ENCODE measurements around the gene RGS7.
"Not testable (repeated sequence)": the region's sequence is repeated elsewhere in the genome, so short reads cannot be mapped to it uniquely, and the experiment has no call there.

Gene RGS7

DNA sequence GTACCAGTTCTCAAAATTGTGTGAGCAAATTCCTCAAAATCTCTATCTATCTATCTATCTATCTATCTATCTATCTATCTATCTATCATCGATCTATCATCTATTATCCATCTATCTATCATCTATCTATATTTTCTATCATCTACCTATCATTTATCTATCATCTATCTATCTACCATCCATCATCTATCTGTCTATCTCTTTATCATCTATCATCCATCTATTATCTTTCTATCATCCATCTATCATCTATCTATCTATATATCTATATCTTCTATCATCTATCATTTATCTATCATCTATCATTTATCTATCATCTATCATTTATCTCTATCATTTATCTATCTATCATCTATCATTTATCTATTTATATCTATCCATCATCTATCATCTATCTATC lies 380.3 kb downstream of the RGS7 start:
- no peak for DNase-seq (ENCODE audit: low read depth)
- Histone ChIP-seq H3K9me3 (ENCODE audit: control insufficient read depth, low read length) (no peaks in the 10 kb centered on the region), H3K9ac (ENCODE audit: low read length) (no peak overlapping the region), H3K4me3 (ENCODE audit: low read length) (no peak overlapping the region), H3K27me3 (replicated peaks; ENCODE audit: control insufficient read depth, insufficient read depth, low read length) (no peaks in the 10 kb centered on the region), H3K36me3 (ENCODE audit: control insufficient read depth, insufficient read depth, low read length, severe bottlenecking) (no peaks in the 10 kb centered on the region), H3K4me1 (ENCODE audit: control insufficient read depth, insufficient read depth, low read length) (no peaks in the 10 kb centered on the region)

DNA sequence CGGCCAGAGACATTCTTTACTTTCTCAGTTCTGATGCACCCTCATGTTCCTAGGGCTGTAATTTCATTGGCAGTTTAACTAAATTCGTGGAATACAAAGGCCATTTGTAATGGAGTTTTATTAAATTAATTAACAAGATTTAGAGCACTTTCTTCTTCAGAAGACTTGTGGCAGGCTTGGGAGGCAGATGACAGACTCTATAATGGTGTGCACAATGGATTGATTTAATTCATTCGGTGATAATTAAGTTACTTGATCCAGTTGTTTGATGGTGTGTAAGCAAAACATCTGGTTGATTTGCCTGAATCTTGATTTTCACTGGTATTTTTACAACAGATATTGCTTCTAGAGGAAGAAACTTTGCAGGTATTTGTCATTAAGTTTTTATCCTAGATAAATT lies 383.1 kb downstream of the RGS7 start:
- DNase-seq (ENCODE audit: low read depth), result no peak
- no peaks in the 10 kb centered on the region for H3K27me3 ChIP-seq (replicated peaks; ENCODE audit: control insufficient read depth, insufficient read depth, low read length)
- no peak overlapping the region for H3K9ac ChIP-seq (ENCODE audit: low read length)
- no peaks in the 10 kb centered on the region for H3K4me1 ChIP-seq (ENCODE audit: control insufficient read depth, insufficient read depth, low read length)
- H3K4me3 ChIP-seq (ENCODE audit: low read length), result no peak overlapping the region
- H3K36me3 ChIP-seq (ENCODE audit: control insufficient read depth, insufficient read depth, low read length, severe bottlenecking), result no peaks in the 10 kb centered on the region
- H3K9me3 ChIP-seq (ENCODE audit: control insufficient read depth, low read length), result no peaks in the 10 kb centered on the region

DNA sequence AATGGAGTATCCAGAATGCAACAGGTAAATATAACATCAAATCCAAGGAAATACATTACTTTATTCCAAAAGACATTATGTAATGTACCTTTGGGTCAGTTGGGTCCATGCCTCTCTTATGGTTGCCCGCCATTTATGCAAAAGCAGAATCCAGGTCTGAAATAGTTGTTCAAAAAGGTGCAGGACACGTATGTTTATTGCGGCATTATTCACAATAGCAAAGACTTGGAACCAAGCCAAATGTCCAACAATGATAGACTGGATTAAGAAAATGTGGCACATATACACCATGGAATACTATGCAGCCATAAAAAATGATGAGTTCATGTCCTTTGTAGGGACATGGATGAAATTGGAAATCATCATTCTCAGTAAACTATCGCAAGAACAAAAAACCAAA lies 384.9 kb downstream of the RGS7 start:
- H3K4me1 ChIP-seq (ENCODE audit: control insufficient read depth, insufficient read depth, low read length); DNase-seq (ENCODE audit: low read depth): not testable (repeated sequence)

DNA sequence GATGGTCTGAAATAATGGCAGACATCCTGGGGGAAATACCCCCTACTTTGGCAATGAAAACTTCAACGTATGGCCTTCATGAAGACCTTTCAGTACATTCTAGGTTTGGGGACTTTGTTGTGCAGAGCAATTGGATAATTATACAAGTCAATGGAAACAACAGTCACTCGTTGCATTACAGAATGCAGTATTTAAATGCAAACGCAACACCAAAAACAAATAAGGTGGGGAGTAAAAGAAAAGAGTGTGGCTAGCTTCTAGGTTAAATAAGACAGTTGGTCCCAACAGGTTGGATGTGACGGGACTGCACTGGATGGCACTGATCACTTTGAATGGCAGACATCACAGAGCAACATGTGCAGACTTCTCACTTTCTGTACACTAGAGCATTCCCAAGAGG lies 386.8 kb downstream of the RGS7 start:
- Histone ChIP-seq H3K4me1 (ENCODE audit: control insufficient read depth, insufficient read depth, low read length) (peaks cover 3% of the 10 kb centered on the region), H3K36me3 (ENCODE audit: control insufficient read depth, insufficient read depth, low read length, severe bottlenecking) (no peaks in the 10 kb centered on the region), H3K9ac (ENCODE audit: low read length) (no peak overlapping the region), H3K4me3 (ENCODE audit: low read length) (no peak overlapping the region), H3K9me3 (ENCODE audit: control insufficient read depth, low read length) (no peaks in the 10 kb centered on the region), H3K27me3 (replicated peaks; ENCODE audit: control insufficient read depth, insufficient read depth, low read length) (peaks cover 7% of the 10 kb centered on the region)
- no peak for DNase-seq (ENCODE audit: low read depth)

More for the DNA sequence above, 384.9 kb downstream of the RGS7 start:
- not testable (repeated sequence) for H3K9ac ChIP-seq (ENCODE audit: low read length); H3K4me3 ChIP-seq (ENCODE audit: low read length); H3K36me3 ChIP-seq (ENCODE audit: control insufficient read depth, insufficient read depth, low read length, severe bottlenecking); H3K27me3 ChIP-seq (replicated peaks; ENCODE audit: control insufficient read depth, insufficient read depth, low read length); H3K9me3 ChIP-seq (ENCODE audit: control insufficient read depth, low read length)

DNA sequence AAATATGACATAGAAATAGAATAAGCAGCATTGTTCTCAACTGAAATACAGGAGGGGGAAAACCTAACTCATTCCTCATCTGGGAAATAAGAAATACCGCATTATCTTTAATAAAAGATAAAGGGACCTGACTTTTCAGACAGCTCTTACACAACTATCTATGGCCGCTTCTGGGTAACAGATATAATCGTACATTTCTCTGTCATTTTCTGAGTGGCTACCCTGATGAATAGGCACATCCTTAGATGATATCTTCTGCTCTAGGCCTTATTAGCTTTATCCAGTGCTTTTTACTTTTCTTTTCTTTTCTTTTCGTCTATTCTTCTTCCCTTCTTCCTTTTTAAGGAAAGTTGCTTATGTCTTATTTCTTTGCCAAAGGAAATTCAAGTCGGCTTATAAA lies 388.1 kb downstream of the RGS7 start:
- no peak for DNase-seq (ENCODE audit: low read depth)
- Histone ChIP-seq H3K27me3 (replicated peaks; ENCODE audit: control insufficient read depth, insufficient read depth, low read length) (peaks cover 9% of the 10 kb centered on the region), H3K9me3 (ENCODE audit: control insufficient read depth, low read length) (no peaks in the 10 kb centered on the region), H3K9ac (ENCODE audit: low read length) (no peak overlapping the region), H3K4me1 (ENCODE audit: control insufficient read depth, insufficient read depth, low read length) (peaks cover 3% of the 10 kb centered on the region), H3K4me3 (ENCODE audit: low read length) (no peak overlapping the region), H3K36me3 (ENCODE audit: control insufficient read depth, insufficient read depth, low read length, severe bottlenecking) (no peaks in the 10 kb centered on the region)

DNA sequence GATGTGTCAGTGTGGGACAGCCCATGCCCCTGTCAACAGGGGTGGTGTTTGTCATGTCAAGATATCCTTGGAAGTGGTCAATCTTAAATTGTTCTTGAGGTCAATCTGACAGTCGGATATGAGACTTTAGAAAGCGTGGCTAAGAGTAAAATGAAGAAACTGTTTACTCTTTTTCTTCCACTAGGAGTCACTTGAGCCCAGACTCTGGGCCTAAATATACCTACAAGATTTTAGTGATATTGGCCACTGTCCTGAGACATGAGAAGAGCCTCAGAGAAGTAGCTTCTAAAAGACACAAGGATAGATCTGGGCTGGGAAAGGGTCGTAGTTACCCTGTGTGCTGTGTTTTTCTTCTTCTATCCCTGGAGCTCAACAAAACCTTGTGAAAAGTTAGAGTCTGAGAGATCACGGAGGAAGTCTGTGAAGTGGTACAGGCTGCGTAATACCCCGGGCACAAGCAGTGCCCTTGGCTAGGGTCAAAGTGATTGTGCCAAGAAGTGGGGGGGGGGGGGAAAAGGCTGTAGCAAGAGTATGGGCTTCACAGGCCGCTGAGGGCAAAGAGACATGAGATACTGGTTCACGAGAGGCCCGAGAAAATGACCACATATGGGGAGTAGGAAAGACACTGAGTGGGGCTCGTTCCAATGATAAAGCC lies 389.8 kb downstream of the RGS7 start:
- H3K4me3 ChIP-seq (ENCODE audit: low read length), result no peak overlapping the region
- H3K9me3 ChIP-seq (ENCODE audit: control insufficient read depth, low read length), result no peaks in the 10 kb centered on the region
- no peak overlapping the region for H3K9ac ChIP-seq (ENCODE audit: low read length)
- peaks cover 17% of the 10 kb centered on the region for H3K27me3 ChIP-seq (replicated peaks; ENCODE audit: control insufficient read depth, insufficient read depth, low read length)
- peak; percentile 51 for DNase-seq (ENCODE audit: low read depth)
- no peaks in the 10 kb centered on the region for H3K36me3 ChIP-seq (ENCODE audit: control insufficient read depth, insufficient read depth, low read length, severe bottlenecking)
- H3K4me1 ChIP-seq (ENCODE audit: control insufficient read depth, insufficient read depth, low read length), result peaks cover 3% of the 10 kb centered on the region

DNA sequence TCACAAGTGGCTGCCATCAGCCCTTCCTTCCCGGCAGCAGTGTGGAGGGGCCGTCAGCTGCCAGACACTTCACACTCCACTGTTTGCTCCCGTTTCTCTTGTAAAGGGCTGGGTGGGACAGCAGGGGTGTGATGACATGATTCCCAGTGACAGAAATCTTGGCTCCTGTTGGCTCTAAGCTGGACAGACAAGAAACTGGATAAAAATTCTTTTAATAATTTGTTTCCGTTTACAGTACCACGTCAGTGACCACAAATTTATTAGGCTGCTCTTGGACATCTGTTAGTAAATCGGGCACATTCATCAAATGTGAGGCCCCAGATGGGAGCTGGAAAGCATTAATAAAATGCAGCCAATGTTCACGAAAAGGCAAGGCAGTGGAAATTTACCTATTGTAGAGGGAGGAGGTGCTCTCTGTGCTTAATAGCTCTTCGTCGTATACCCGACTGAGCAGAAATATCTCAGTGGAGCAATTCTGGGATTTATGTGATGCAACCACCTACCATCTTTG lies 391.4 kb downstream of the RGS7 start:
- no peaks in the 10 kb centered on the region for H3K9me3 ChIP-seq (ENCODE audit: control insufficient read depth, low read length)
- no peak for DNase-seq (ENCODE audit: low read depth)

DNA sequence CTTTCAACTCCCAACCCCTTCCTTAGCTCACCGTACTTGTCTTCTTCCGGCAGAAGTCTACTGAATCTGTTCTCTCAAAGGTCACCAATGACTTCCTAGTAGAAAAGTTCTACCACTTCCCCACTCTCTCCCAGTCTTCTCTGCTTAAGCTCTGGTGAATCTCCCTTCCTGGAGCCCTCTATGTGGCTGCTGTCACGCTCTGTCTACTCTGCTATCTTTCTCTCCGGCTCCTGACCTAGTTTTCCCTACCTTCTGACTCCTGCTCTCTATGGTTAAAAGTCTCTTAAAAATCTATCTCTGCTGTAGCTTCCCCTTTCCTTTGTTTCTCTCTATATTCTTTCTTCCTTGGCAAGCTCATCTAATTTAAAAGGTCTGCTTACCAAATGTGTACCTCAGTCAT lies 394.9 kb downstream of the RGS7 start:
- no peaks in the 10 kb centered on the region for H3K9me3 ChIP-seq (ENCODE audit: control insufficient read depth, low read length)
- no peak overlapping the region for H3K9ac ChIP-seq (ENCODE audit: low read length)
- H3K36me3 ChIP-seq (ENCODE audit: control insufficient read depth, insufficient read depth, low read length, severe bottlenecking), result no peaks in the 10 kb centered on the region
- H3K27me3 ChIP-seq (replicated peaks; ENCODE audit: control insufficient read depth, insufficient read depth, low read length), result peaks cover 26% of the 10 kb centered on the region
- no peak for DNase-seq (ENCODE audit: low read depth)
- peaks cover 3% of the 10 kb centered on the region for H3K4me1 ChIP-seq (ENCODE audit: control insufficient read depth, insufficient read depth, low read length)
- H3K4me3 ChIP-seq (ENCODE audit: low read length), result no peak overlapping the region

More for the DNA sequence above, 391.4 kb downstream of the RGS7 start:
- peaks cover 26% of the 10 kb centered on the region for H3K27me3 ChIP-seq (replicated peaks; ENCODE audit: control insufficient read depth, insufficient read depth, low read length)
- no peaks in the 10 kb centered on the region for H3K36me3 ChIP-seq (ENCODE audit: control insufficient read depth, insufficient read depth, low read length, severe bottlenecking)
- no peak overlapping the region for H3K9ac ChIP-seq (ENCODE audit: low read length)
- no peak overlapping the region for H3K4me3 ChIP-seq (ENCODE audit: low read length)
- peaks cover 3% of the 10 kb centered on the region for H3K4me1 ChIP-seq (ENCODE audit: control insufficient read depth, insufficient read depth, low read length)

DNA sequence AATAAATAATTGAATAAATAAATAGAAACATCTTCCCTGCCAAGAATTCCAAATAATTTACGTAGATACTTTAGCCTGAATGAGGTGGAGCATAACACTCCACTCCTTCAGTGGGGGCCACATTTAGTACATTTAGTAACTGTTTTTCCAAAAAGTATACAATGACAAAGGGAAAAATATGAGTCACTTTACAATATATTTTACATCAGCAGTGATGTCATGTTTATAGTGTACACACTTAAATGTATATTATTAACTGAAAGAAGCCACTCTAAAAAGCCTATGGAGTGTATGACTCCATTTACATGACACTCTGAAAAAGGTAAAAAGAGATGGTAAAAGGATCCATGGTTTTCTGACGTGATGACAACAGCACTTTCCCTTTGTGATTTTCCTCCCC lies 400.6 kb downstream of the RGS7 start:
- H3K36me3 ChIP-seq (ENCODE audit: control insufficient read depth, insufficient read depth, low read length, severe bottlenecking), result no peaks in the 10 kb centered on the region
- no peak overlapping the region for H3K9ac ChIP-seq (ENCODE audit: low read length)
- no peak for DNase-seq (ENCODE audit: low read depth)
- H3K4me3 ChIP-seq (ENCODE audit: low read length), result no peak overlapping the region
- no peaks in the 10 kb centered on the region for H3K9me3 ChIP-seq (ENCODE audit: control insufficient read depth, low read length)
- peaks cover under 1% of the 10 kb centered on the region for H3K27me3 ChIP-seq (replicated peaks; ENCODE audit: control insufficient read depth, insufficient read depth, low read length)
- no peaks in the 10 kb centered on the region for H3K4me1 ChIP-seq (ENCODE audit: control insufficient read depth, insufficient read depth, low read length)

DNA sequence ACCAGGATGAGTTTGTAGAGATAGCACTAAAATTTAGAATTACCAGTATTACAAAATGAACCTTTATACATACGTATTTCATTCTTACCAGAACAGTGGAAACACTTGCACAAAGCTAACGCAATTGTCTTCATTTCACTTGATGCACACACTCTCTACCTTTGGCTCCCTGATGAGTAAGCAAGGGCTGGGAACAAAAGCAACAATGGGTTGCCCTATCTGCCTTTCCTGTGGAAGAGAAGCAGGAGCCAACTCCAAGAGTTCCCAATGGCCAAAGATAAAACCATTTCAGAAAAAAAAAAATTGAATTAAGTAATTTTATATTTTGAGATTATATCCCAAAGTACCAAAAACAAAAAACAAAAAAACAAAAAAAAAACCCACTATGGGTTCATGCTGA lies 401.0 kb downstream of the RGS7 start:
- DNase-seq (ENCODE audit: low read depth), result no peak
- H3K36me3 ChIP-seq (ENCODE audit: control insufficient read depth, insufficient read depth, low read length, severe bottlenecking), result no peaks in the 10 kb centered on the region
- no peak overlapping the region for H3K9ac ChIP-seq (ENCODE audit: low read length)
- no peak overlapping the region for H3K4me3 ChIP-seq (ENCODE audit: low read length)
- no peaks in the 10 kb centered on the region for H3K9me3 ChIP-seq (ENCODE audit: control insufficient read depth, low read length)
- H3K4me1 ChIP-seq (ENCODE audit: control insufficient read depth, insufficient read depth, low read length), result no peaks in the 10 kb centered on the region
- no peaks in the 10 kb centered on the region for H3K27me3 ChIP-seq (replicated peaks; ENCODE audit: control insufficient read depth, insufficient read depth, low read length)

DNA sequence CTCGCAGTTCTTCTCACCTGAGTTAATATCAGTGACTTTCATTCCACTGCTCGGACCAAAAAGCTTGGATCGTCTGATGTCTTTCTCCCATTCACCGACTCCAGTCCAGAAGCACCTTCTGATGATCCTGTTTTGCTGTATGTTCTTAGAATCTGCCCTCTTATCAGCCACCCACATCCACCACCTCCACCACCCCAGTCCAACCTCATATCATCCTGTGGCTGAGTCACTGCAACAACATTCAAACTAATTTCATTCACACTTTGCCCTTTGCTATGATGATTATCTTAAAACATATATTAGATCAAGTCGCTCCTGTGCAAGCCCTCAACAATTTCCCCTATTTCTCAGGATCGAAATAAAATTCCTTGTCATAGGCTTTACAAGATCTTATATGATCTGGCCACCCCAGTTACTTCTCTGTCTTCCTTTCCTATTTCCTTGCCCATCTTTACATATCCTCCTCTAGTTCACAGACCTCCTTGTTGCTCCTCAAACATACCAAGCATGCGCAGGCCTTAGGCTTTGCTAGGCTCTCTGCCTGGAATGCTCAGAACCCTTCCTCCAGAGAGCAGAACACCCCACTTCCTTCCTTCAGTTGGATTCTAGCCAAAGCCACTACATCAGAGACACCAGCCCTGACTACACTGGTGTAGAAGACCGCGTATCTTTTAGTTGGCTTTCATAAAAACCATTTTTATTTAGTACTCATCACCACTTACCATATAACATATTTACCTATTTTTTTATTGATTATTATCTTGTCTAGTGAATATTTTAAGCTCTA lies 409.4 kb downstream of the RGS7 start:
- H3K4me1 ChIP-seq (ENCODE audit: control insufficient read depth, insufficient read depth, low read length), result no peaks in the 10 kb centered on the region
- no peaks in the 10 kb centered on the region for H3K36me3 ChIP-seq (ENCODE audit: control insufficient read depth, insufficient read depth, low read length, severe bottlenecking)
- DNase-seq (ENCODE audit: low read depth), result no peak
- H3K9me3 ChIP-seq (ENCODE audit: control insufficient read depth, low read length), result no peaks in the 10 kb centered on the region
- no peak overlapping the region for H3K9ac ChIP-seq (ENCODE audit: low read length)
- H3K27me3 ChIP-seq (replicated peaks; ENCODE audit: control insufficient read depth, insufficient read depth, low read length), result no peaks in the 10 kb centered on the region
- no peak overlapping the region for H3K4me3 ChIP-seq (ENCODE audit: low read length)
